SK-N-SH (cell line): ENCODE data around the gene RGL1. TPM values are rescaled to one million over a fixed set of nuclear protein-coding genes. Genes with fewer than 3 reads are reported as not detected.

Experiments used
- CTCF ChIA-PET: fragments of 300-600, 350-600 bp; formaldehyde crosslinking; extraction: SDS; loops from one replicate; lab custom pipeline; 2021; lab: Yijun Ruan, JAX
- POLR2A ChIA-PET: fragments of 350-600 bp; sonication (Branson Sonifier 250); formaldehyde crosslinking; extraction: SDS; loops from one replicate; lab custom pipeline; 2020; ENCODE audit warnings: antibody characterized with exemption, inconsistent platforms; lab: Yijun Ruan, JAX
- DNase-seq: peaks from one replicate; pipeline ENCODE4 v3.0.0; 2012
- H2AFZ ChIP-seq: fragments of 200-600 bp; sonication (generic); 2 replicates; pipeline ENCODE4 v1.8.1; 2016; ENCODE audit warnings: antibody characterized with exemption, mild to moderate bottlenecking, low read depth
- H3F3A ChIP-seq: fragments of 200-600 bp; sonication (generic); replicated peaks from 2 replicates; pipeline ENCODE3; 2016; ENCODE audit warnings: antibody characterized with exemption, mild to moderate bottlenecking; ENCODE audit not compliant: insufficient read depth
- H3K27ac ChIP-seq, 2 experiments: fragments of 200-500 bp in 1 of 2; fragments of 200-600 bp in 1 of 2; sonication (Bioruptor generic) in 1 of 2; sonication (generic), shearing (Covaris generic) in 1 of 2; 2 replicates each; pipeline versions ENCODE4 v1.5.1 to v1.6.1; 2014 to 2016; ENCODE audit warnings: low read depth in 2 of 2, inconsistent platforms in 1 of 2, low read length in 1 of 2, mild to moderate bottlenecking in 1 of 2, mixed read lengths in 1 of 2
- H3K27me3 ChIP-seq: fragments of 200-600 bp; sonication (generic), shearing (Covaris generic); 2 replicates; pipeline ENCODE4 v1.6.1; 2016; ENCODE audit warnings: mixed run types; ENCODE audit not compliant: insufficient read depth
- H3K36me3 ChIP-seq, 2 experiments: fragments of 200-500 bp in 1 of 2; fragments of 200-600 bp in 1 of 2; sonication (Bioruptor generic) in 1 of 2; sonication (generic) in 1 of 2; replicated peaks in 1 of 2; 2 replicates each; pipeline versions ENCODE3 to v1.5.1; 2014 to 2016; ENCODE audit warnings: low read length in 1 of 2, mild to moderate bottlenecking in 1 of 2; ENCODE audit not compliant: insufficient read depth in 2 of 2, control insufficient read depth in 1 of 2
- H3K4me1 ChIP-seq, 2 experiments: fragments of 200-500 bp in 1 of 2; fragments of 200-600 bp in 1 of 2; sonication (Bioruptor generic) in 1 of 2; sonication (generic), shearing (Covaris generic) in 1 of 2; 2 replicates each; pipeline versions ENCODE4 v1.5.1 to v1.6.1; 2014 to 2016; ENCODE audit warnings: low read depth in 1 of 2, low read length in 1 of 2, mixed run types in 1 of 2; ENCODE audit not compliant: insufficient read depth in 2 of 2, control insufficient read depth in 1 of 2
- H3K4me2 ChIP-seq: fragments of 200-600 bp; sonication (generic), shearing (Covaris generic); 2 replicates; pipeline ENCODE4 v1.6.1; 2017; ENCODE audit warnings: mixed run types
- H3K4me3 ChIP-seq, 2 experiments: fragments of 200-500 bp in 1 of 2; fragments of 200-600 bp in 1 of 2; sonication (Bioruptor generic) in 1 of 2; sonication (generic), shearing (Covaris generic) in 1 of 2; 2 replicates each; pipeline versions ENCODE4 v1.5.1 to v1.8.1; 2014 to 2016; ENCODE audit warnings: low read depth in 2 of 2, inconsistent platforms in 1 of 2, low read length in 1 of 2, mild to moderate bottlenecking in 1 of 2, mixed read lengths in 1 of 2, moderate library complexity in 1 of 2
- H3K79me2 ChIP-seq: fragments of 200-600 bp; sonication (generic); 2 replicates; pipeline ENCODE4 v1.8.1; 2017; ENCODE audit warnings: mild to moderate bottlenecking; ENCODE audit not compliant: insufficient read depth
- H3K9ac ChIP-seq: fragments of 200-600 bp; sonication (generic); 2 replicates; pipeline ENCODE4 v1.6.1; 2017; ENCODE audit warnings: mixed run types
- H3K9me2 ChIP-seq: fragments of 200-600 bp; sonication (generic); 2 replicates; pipeline ENCODE4 v1.6.1; 2017; ENCODE audit warnings: mixed run types
- H3K9me3 ChIP-seq: fragments of 200-600 bp; sonication (generic); 2 replicates; pipeline ENCODE4 v1.6.1; 2017; ENCODE audit warnings: mixed run types, mild to moderate bottlenecking, moderate library complexity
- H4K20me1 ChIP-seq: fragments of 200-600 bp; sonication (generic); 2 replicates; pipeline ENCODE4 v1.6.1; 2017; ENCODE audit warnings: mild to moderate bottlenecking, mixed run types; ENCODE audit not compliant: insufficient read depth
- CHD2 ChIP-seq: fragments of 150-350 bp; IDR thresholded peaks from 2 replicates; pipeline ENCODE4 v1.6.1; 2018; ENCODE audit warnings: low read length; ENCODE audit not compliant: partially characterized antibody
- ELF1 ChIP-seq: IDR thresholded peaks from 2 replicates; pipeline ENCODE4 v1.4.0; 2012
- FOXJ3 ChIP-seq: sonication (generic); formaldehyde crosslinking; IDR thresholded peaks from 2 replicates; pipeline ENCODE4 v1.5.1; 2020; ENCODE audit warnings: mild to moderate bottlenecking, missing genetic modification reagents
- FOXM1 ChIP-seq: IDR thresholded peaks from 2 replicates; pipeline ENCODE4 v1.4.0; 2012; ENCODE audit warnings: low read depth, mild to moderate bottlenecking
- GABPA ChIP-seq: IDR thresholded peaks from 2 replicates; pipeline ENCODE4 v1.4.0; 2012; ENCODE audit warnings: low read depth, mild to moderate bottlenecking
- GATA2 ChIP-seq: sonication (generic); formaldehyde crosslinking; IDR thresholded peaks from 2 replicates; pipeline ENCODE4 v1.5.0; 2020; ENCODE audit warnings: mild to moderate bottlenecking, missing genetic modification reagents
- JUND ChIP-seq: IDR thresholded peaks from 2 replicates; pipeline ENCODE4 v1.4.0; 2012
- MEF2A ChIP-seq: IDR thresholded peaks from 2 replicates; pipeline ENCODE4 v1.4.0; 2012; ENCODE audit warnings: low read depth, borderline replicate concordance
- NFIC ChIP-seq: IDR thresholded peaks from 2 replicates; pipeline ENCODE4 v1.4.0; 2012; ENCODE audit warnings: borderline replicate concordance
- NRF1 ChIP-seq: IDR thresholded peaks from 2 replicates; pipeline ENCODE4 v1.6.1; 2012; ENCODE audit warnings: low read depth, mild to moderate bottlenecking, low read length
- POLR2AphosphoS5 ChIP-seq: IDR thresholded peaks from 2 replicates; pipeline ENCODE4 v1.6.1; 2012; ENCODE audit warnings: low read depth, low read length
- RCOR1 ChIP-seq: fragments of 150-350 bp; IDR thresholded peaks from 2 replicates; pipeline ENCODE4 v1.6.1; 2017; ENCODE audit warnings: antibody characterized with exemption, low read length
- REST ChIP-seq: IDR thresholded peaks from 2 replicates; pipeline ENCODE4 v1.6.1; 2012; ENCODE audit warnings: mild to moderate bottlenecking, low read depth, low read length, moderate library complexity
- RXRA ChIP-seq: IDR thresholded peaks from 2 replicates; pipeline ENCODE4 v1.4.0; 2012; ENCODE audit warnings: low read depth, mild to moderate bottlenecking, borderline replicate concordance
- SMC3 ChIP-seq: IDR thresholded peaks from 2 replicates; pipeline ENCODE4 v1.6.1; 2012; ENCODE audit warnings: low read depth, low read length, improper control_type of control experiment
- TCF12 ChIP-seq: IDR thresholded peaks from 2 replicates; pipeline ENCODE4 v1.4.0; 2012
- USF2 ChIP-seq: fragments of 150-350 bp; IDR thresholded peaks from 2 replicates; pipeline ENCODE4 v1.6.1; 2017; ENCODE audit warnings: antibody characterized with exemption, low read length, low read depth, borderline replicate concordance
- WGBS: methylation state at CpG from one replicate; pipeline ENCODE4 v1.1.6; 2017; ENCODE audit warnings: low lambda C conversion rate; 5-methylcytosine and 5-hydroxymethylcytosine counted together
- polyA plus RNA-seq, 3 experiments: library from polyadenylated mRNA; depleted of rRNA; stranded (reverse); fragments of >200 nt; gene quantifications; 2 replicates each; pipeline ENCODE4 v1.2.3, GENCODE V29; 2012
- TF ChIP-seq, protein P1 (sequence below): fragments of 150-350 bp; IDR thresholded peaks from 2 replicates; pipeline ENCODE4 v1.6.1; 2016; ENCODE audit warnings: mild to moderate bottlenecking, low read depth, low read length
- TF ChIP-seq, protein P2 (sequence below): IDR thresholded peaks from 2 replicates; pipeline ENCODE4 v1.4.0; 2012; ENCODE audit warnings: low read depth, borderline replicate concordance

The RGL1 gene
- polyA plus RNA-seq, 1 of the 3 experiments (the other 2 are of a cell fraction): 8.3 TPM

DNA sequence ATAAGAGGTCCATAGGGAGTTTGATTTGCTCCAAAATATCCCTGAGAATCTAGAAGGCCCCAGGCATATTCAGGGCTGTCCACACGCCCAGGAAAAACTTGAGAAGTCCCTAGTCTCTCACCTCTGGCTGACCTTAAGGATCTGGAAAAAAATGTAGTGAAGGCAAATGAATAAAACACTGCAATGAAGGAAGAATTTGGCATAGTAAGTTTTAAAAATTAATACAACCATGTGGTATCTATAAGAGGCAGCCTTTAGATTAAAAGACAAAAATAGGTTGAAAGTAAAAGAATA is 141.3 kb downstream of the RGL1 start:
- Histone ChIP-seq H3K4me3 (no peak overlapping the region), H3K27ac (no peak overlapping the region), H4K20me1 (no peaks in the 10 kb centered on the region), H3K27me3 (no peaks in the 10 kb centered on the region), H3F3A (peaks cover 4% of the 10 kb centered on the region), H3K4me2 (no peak overlapping the region), H3K79me2 (no peaks in the 10 kb centered on the region), H3K36me3 (peaks cover 6 to 7% of the 10 kb centered on the region in 2 experiments), H3K9me2 (no peaks in the 10 kb centered on the region), H2AFZ (no peak overlapping the region), H3K9ac (no peak overlapping the region), H3K9me3 (no peaks in the 10 kb centered on the region), H3K4me1 (peaks cover 3 to 13% of the 10 kb centered on the region in 2 experiments; a peak in 2 of 4 replicates)
- no peak for DNase-seq
- ChIA-PET POLR2A (no interaction called here), CTCF (no interaction called here)
- TF ChIP-seq USF2: no peak
- TF ChIP-seq JUND: no peak
- TF ChIP-seq REST: no peak
- TF ChIP-seq GATA2 (CRISPR knock-in tag): no peak
- TF ChIP-seq NFIC: no peak
- TF ChIP-seq GABPA: no peak
- no peak for TF ChIP-seq RCOR1
- no peak for TF ChIP-seq ELF1
- 78% methylated on average over 1 of the region's 1 CpG for WGBS

DNA sequence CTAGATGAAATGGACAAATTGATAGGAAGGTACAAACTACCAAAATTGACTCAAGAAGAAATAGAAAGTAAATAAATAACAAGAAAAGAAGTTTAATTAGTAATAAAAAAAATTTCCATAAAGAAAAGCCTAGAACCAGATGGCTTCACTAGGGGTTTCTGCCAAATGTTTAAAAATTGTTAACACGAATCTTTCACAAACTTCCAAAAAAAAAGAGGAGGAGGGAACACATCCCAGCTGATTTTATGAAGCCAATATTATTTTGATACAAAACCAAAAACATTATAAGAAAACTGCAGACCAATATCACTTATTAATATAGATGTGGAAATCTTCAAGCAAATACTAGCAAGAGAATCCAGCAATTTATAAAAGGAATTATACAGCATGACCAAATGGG is 143.1 kb downstream of the RGL1 start:
- POLR2A ChIA-PET: no interaction called here
- 72% methylated on average over 1 of the region's 1 CpG for WGBS
- DNase-seq: no peak

More for the DNA sequence above, 143.1 kb downstream of the RGL1 start:
- Histone ChIP-seq H3K4me1 (peaks cover 3 to 9% of the 10 kb centered on the region in 2 experiments; a peak in 1 of 4 replicates), H3K9ac (no peak overlapping the region), H3K9me2 (no peaks in the 10 kb centered on the region), H3K79me2 (no peaks in the 10 kb centered on the region), H3K36me3 (peaks cover 6 to 7% of the 10 kb centered on the region in 2 experiments), H4K20me1 (no peaks in the 10 kb centered on the region), H3K27ac (no peak overlapping the region), H3K9me3 (no peaks in the 10 kb centered on the region; the same call in 1 of the 2 replicates)
- CTCF ChIA-PET: no interaction called here
- TF ChIP-seq CHD2 (no peak), NFIC (no peak), POLR2AphosphoS5 (no peak), SMC3 (no peak), RXRA (no peak), JUND (no peak), TCF12 (no peak), USF2 (no peak), NRF1 (no peak), MEF2A (no peak), FOXM1 (no peak), FOXJ3 (CRISPR knock-in tag) (no peak), GATA2 (CRISPR knock-in tag) (no peak)
- TF ChIP-seq, protein P1, sequence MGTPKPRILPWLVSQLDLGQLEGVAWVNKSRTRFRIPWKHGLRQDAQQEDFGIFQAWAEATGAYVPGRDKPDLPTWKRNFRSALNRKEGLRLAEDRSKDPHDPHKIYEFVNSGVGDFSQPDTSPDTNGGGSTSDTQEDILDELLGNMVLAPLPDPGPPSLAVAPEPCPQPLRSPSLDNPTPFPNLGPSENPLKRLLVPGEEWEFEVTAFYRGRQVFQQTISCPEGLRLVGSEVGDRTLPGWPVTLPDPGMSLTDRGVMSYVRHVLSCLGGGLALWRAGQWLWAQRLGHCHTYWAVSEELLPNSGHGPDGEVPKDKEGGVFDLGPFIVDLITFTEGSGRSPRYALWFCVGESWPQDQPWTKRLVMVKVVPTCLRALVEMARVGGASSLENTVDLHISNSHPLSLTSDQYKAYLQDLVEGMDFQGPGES: no peak
- TF ChIP-seq, protein P2, sequence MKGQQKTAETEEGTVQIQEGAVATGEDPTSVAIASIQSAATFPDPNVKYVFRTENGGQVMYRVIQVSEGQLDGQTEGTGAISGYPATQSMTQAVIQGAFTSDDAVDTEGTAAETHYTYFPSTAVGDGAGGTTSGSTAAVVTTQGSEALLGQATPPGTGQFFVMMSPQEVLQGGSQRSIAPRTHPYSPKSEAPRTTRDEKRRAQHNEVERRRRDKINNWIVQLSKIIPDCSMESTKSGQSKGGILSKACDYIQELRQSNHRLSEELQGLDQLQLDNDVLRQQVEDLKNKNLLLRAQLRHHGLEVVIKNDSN: no peak
- TF ChIP-seq, all 33 proteins: peak for 0
- H3K27me3 ChIP-seq: no peaks in the 10 kb centered on the region
- H3K4me3 ChIP-seq: no peak overlapping the region
- H2AFZ ChIP-seq: no peak overlapping the region
- no peak overlapping the region for H3K4me2 ChIP-seq
- peaks cover 4% of the 10 kb centered on the region for H3F3A ChIP-seq
